WTC11 (cell line): Measurements from ENCODE around the gene HPSE2. TPM values are rescaled to one million over a fixed set of nuclear protein-coding genes. Genes with fewer than 3 reads are reported as not detected.

Experiments
- ATAC-seq: fragments of 200-7000 bp; cut with Tn5 transposase; 2 replicates; pipeline ENCODE4 v1.10.0; 2021; ENCODE audit warnings: mild to moderate bottlenecking, moderate library complexity
- CTCF ChIA-PET: fragments of 300-600 bp; sonication (Branson Sonifier 250); formaldehyde crosslinking; loops from one replicate; lab custom pipeline; 2021; ENCODE audit warnings: antibody characterized with exemption; lab: Charles Lee
- POLR2A ChIA-PET: fragments of 350-600 bp; sonication (Branson Sonifier 250); formaldehyde crosslinking; loops from one replicate; lab custom pipeline; 2021; ENCODE audit warnings: antibody characterized with exemption; lab: Charles Lee
- DNase-seq: peaks from one replicate; pipeline ENCODE4 v3.0.0; 2021; ENCODE audit warnings: low spot score
- H3K27ac Mint-ChIP-seq: 2 replicates; pipeline ENCODE4 v1.8.0; 2021; ENCODE audit warnings: mixed read lengths
- H3K27me3 Mint-ChIP-seq: 2 replicates; pipeline ENCODE4 v1.8.0; 2021; ENCODE audit warnings: low read depth, mild to moderate bottlenecking, moderate library complexity, mixed read lengths
- H3K36me3 Mint-ChIP-seq: 2 replicates; pipeline ENCODE4 v1.8.0; 2021; ENCODE audit warnings: mixed read lengths
- H3K4me1 Mint-ChIP-seq: 2 replicates; pipeline ENCODE4 v1.8.0; 2022; ENCODE audit warnings: mixed read lengths
- H3K4me3 Mint-ChIP-seq: 2 replicates; pipeline ENCODE4 v1.8.0; 2021; ENCODE audit warnings: mild to moderate bottlenecking, moderate library complexity, mixed read lengths
- H3K9me3 Mint-ChIP-seq: 2 replicates; pipeline ENCODE4 v1.8.0; 2021; ENCODE audit warnings: mixed read lengths
- ATF1 ChIP-seq: sonication (generic); formaldehyde crosslinking; IDR thresholded peaks from 2 replicates; pipeline ENCODE4 v1.8.1; 2023; ENCODE audit warnings: mild to moderate bottlenecking, moderate library complexity, missing genetic modification reagents
- CDX4 ChIP-seq: fragments of 250-450 bp; sonication (Bioruptor Pico); IDR thresholded peaks from 2 replicates; pipeline ENCODE4 v1.9.0; 2021; ENCODE audit warnings: moderate library complexity, mild to moderate bottlenecking, inconsistent platforms, borderline replicate concordance
- ELF4 ChIP-seq: sonication (generic); formaldehyde crosslinking; IDR thresholded peaks from 2 replicates; pipeline ENCODE4 v1.8.1; 2022; ENCODE audit warnings: low read depth, mild to moderate bottlenecking, moderate library complexity, missing genetic modification reagents
- FOXJ3 ChIP-seq: sonication (generic); formaldehyde crosslinking; IDR thresholded peaks from 2 replicates; pipeline ENCODE4 v1.9.0; 2021; ENCODE audit warnings: missing genetic modification reagents, mild to moderate bottlenecking, borderline replicate concordance
- GRHL2 ChIP-seq: fragments of 250-450 bp; sonication (Bioruptor Pico); IDR thresholded peaks from 2 replicates; pipeline ENCODE4 v1.8.0; 2022; ENCODE audit warnings: mild to moderate bottlenecking, moderate library complexity; ENCODE audit not compliant: insufficient replicate concordance, severe bottlenecking
- JUN ChIP-seq: sonication (generic); formaldehyde crosslinking; IDR thresholded peaks from 2 replicates; pipeline ENCODE4 v1.8.0; 2023; ENCODE audit warnings: mild to moderate bottlenecking, missing genetic modification reagents
- KAT7 ChIP-seq: sonication (generic); formaldehyde crosslinking; IDR thresholded peaks from 2 replicates; pipeline ENCODE4 v1.8.1; 2023; ENCODE audit warnings: missing genetic modification reagents, mild to moderate bottlenecking, borderline replicate concordance
- NFE2L1 ChIP-seq: sonication (generic); formaldehyde crosslinking; IDR thresholded peaks from 2 replicates; pipeline ENCODE4 v1.8.1; 2023; ENCODE audit warnings: missing genetic modification reagents
- OVOL2 ChIP-seq: fragments of 250-450 bp; sonication (Bioruptor Pico); IDR thresholded peaks from 2 replicates; pipeline ENCODE4 v1.9.0; 2021; ENCODE audit warnings: mild to moderate bottlenecking, borderline replicate concordance
- PREB ChIP-seq: sonication (generic); formaldehyde crosslinking; IDR thresholded peaks from 2 replicates; pipeline ENCODE4 v1.8.1; 2022; ENCODE audit warnings: mild to moderate bottlenecking, missing genetic modification reagents, moderate library complexity, borderline replicate concordance
- RORB ChIP-seq: fragments of 250-450 bp; sonication (Bioruptor Pico); IDR thresholded peaks from 2 replicates; pipeline ENCODE4 v1.9.0; 2021; ENCODE audit warnings: mild to moderate bottlenecking
- SOX15 ChIP-seq: fragments of 250-450 bp; sonication (Bioruptor Pico); IDR thresholded peaks from 2 replicates; pipeline ENCODE4 v1.9.0; 2021; ENCODE audit warnings: mild to moderate bottlenecking
- TEAD1 ChIP-seq: sonication (generic); formaldehyde crosslinking; IDR thresholded peaks from 2 replicates; pipeline ENCODE4 v1.8.0; 2022; ENCODE audit warnings: mild to moderate bottlenecking, missing genetic modification reagents
- ZBTB21 ChIP-seq: sonication (generic); formaldehyde crosslinking; IDR thresholded peaks from 2 replicates; pipeline ENCODE4 v1.8.1; 2023; ENCODE audit warnings: mild to moderate bottlenecking, missing genetic modification reagents, borderline replicate concordance
- ZNF138 ChIP-seq: sonication (generic); formaldehyde crosslinking; conservative IDR thresholded peaks from 2 replicates; pipeline ENCODE4 v1.8.1; 2022; ENCODE audit warnings: mild to moderate bottlenecking, moderate library complexity, missing genetic modification reagents
- ZNF219 ChIP-seq: sonication (generic); formaldehyde crosslinking; IDR thresholded peaks from 2 replicates; pipeline ENCODE4 v1.8.0; 2023; ENCODE audit warnings: missing genetic modification reagents, mild to moderate bottlenecking, borderline replicate concordance
- ZNF232 ChIP-seq: sonication (generic); formaldehyde crosslinking; IDR thresholded peaks from 2 replicates; pipeline ENCODE4 v1.8.0; 2022; ENCODE audit warnings: mild to moderate bottlenecking, missing genetic modification reagents
- ZNF416 ChIP-seq: fragments of 250-450 bp; sonication (Bioruptor Pico); IDR thresholded peaks from 2 replicates; pipeline ENCODE4 v1.9.0; 2021; ENCODE audit warnings: mild to moderate bottlenecking, inconsistent platforms
- total RNA-seq: library from RNA; stranded (reverse); gene quantifications from 3 replicates; pipeline ENCODE4 v1.2.3, GENCODE V29; 2021
- TF ChIP-seq, protein P1 (sequence below): fragments of 250-450 bp; sonication (Bioruptor Pico); IDR thresholded peaks from 2 replicates; pipeline ENCODE4 v1.8.0; 2021; ENCODE audit warnings: mild to moderate bottlenecking

HPSE2 gene
- total RNA-seq, 1 experiment from 2014 or later = 0.66 TPM

DNA sequence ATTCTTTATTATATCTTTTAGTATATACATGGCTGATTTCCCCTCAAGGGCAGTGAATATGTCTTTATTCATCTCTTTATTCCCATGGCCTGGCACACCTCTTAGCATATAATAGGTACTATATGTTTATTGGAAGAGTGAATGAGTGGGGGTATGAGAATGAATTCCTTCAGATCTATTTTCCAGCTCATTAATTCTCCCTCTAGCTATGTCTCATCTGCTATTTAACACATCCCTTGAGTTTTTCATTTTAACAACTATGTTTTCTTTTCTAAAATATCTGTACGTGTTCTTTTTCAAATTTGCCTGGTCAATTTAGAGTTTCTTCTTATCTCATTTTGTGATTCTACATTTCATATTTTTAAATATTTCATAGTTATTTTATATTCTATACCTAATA is 803.3 kb downstream of the HPSE2 start:
- Mint-ChIP-seq H3K4me3 (no peak overlapping the region), H3K27ac (no peak overlapping the region), H3K27me3 (no peaks in the 10 kb centered on the region), H3K36me3 (peaks cover 61% of the 10 kb centered on the region), H3K9me3 (peaks cover 14% of the 10 kb centered on the region), H3K4me1 (no peaks in the 10 kb centered on the region)
- CTCF ChIA-PET = interaction anchor here (1.2 kb wide), 1 partner anchor 9 kb away, joined by 3 read pairs; no protein-coding TSS in a partner anchor
- TF ChIP-seq ZNF219 (CRISPR knock-in tag) (no peak), KAT7 (CRISPR knock-in tag) (no peak), NFE2L1 (CRISPR knock-in tag) (no peak), RORB (CRISPR knock-in tag) (no peak), ZNF232 (CRISPR knock-in tag) (no peak), OVOL2 (CRISPR knock-in tag) (no peak), SOX15 (CRISPR knock-in tag) (no peak), JUN (CRISPR knock-in tag) (no peak)
- ATAC-seq (no peak), DNase-seq (no peak)
- POLR2A ChIA-PET = no interaction called here

DNA sequence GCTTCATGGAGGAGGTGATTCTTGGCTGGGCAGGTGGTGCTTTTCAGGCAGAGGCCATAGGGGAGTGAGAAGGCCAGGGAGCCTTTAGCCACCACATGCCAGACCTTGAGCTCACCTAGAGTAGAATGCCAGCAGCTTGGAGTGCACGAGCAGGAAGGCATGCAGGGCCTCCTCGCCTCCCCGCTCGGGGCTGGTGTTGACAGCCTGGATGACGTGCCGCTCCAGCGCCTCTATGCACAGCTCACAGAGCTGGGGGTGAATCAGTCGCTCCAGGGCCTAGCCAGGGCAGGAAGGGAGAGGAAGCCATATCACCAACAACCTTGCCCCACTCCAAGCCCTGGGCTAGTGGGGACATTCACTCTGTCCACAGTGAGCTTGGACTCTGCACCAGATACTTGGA is 804.6 kb downstream of the HPSE2 start:
- ATAC-seq (no peak), DNase-seq (no peak)
- CTCF ChIA-PET = no interaction called here
- peaks cover 58% of the 10 kb centered on the region for H3K36me3 Mint-ChIP-seq
- H3K4me1 Mint-ChIP-seq = no peaks in the 10 kb centered on the region
- H3K4me3 Mint-ChIP-seq = no peak overlapping the region
- POLR2A ChIA-PET = no interaction called here
- H3K27me3 Mint-ChIP-seq = no peaks in the 10 kb centered on the region
- H3K27ac Mint-ChIP-seq = no peak overlapping the region
- TF ChIP-seq CDX4 (CRISPR knock-in tag) (no peak), ELF4 (CRISPR knock-in tag) (no peak), ZBTB21 (no peak), ZNF416 (CRISPR knock-in tag) (no peak), ZNF138 (CRISPR knock-in tag) (no peak), ATF1 (CRISPR knock-in tag) (no peak), GRHL2 (CRISPR knock-in tag) (no peak), PREB (CRISPR knock-in tag) (no peak), TEAD1 (no peak)
- TF ChIP-seq, protein P1, sequence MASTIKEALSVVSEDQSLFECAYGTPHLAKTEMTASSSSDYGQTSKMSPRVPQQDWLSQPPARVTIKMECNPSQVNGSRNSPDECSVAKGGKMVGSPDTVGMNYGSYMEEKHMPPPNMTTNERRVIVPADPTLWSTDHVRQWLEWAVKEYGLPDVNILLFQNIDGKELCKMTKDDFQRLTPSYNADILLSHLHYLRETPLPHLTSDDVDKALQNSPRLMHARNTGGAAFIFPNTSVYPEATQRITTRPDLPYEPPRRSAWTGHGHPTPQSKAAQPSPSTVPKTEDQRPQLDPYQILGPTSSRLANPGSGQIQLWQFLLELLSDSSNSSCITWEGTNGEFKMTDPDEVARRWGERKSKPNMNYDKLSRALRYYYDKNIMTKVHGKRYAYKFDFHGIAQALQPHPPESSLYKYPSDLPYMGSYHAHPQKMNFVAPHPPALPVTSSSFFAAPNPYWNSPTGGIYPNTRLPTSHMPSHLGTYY (CRISPR knock-in tag) = no peak
- H3K9me3 Mint-ChIP-seq = peaks cover 14% of the 10 kb centered on the region

- peaks cover 14% of the 10 kb centered on the region for H3K9me3 Mint-ChIP-seq
- ATAC-seq (no peak), DNase-seq (no peak)
- no peak overlapping the region for H3K4me3 Mint-ChIP-seq
- TF ChIP-seq FOXJ3 (CRISPR knock-in tag) = no peak
- CTCF ChIA-PET = no interaction called here
- POLR2A ChIA-PET = no interaction called here
- no peaks in the 10 kb centered on the region for H3K4me1 Mint-ChIP-seq
- no peaks in the 10 kb centered on the region for H3K27me3 Mint-ChIP-seq
- peaks cover 52% of the 10 kb centered on the region for H3K36me3 Mint-ChIP-seq
- no peak overlapping the region for H3K27ac Mint-ChIP-seq
Measured at GRCh38 chr10:98430427-98430826, 805.2 kb downstream of the HPSE2 start.
